HG02973 (cell line): ENCODE results near the gene CMTM2.
A peak's percentile ranks its signal among the peaks of the same experiment; 100 is the strongest.

Source experiments
- ATAC-seq: cut with Tn5 transposase; IDR thresholded peaks from one replicate; pipeline ENCODE4 v1.9.1; 2021; ENCODE audit warnings: moderate library complexity; ENCODE audit not compliant: unreplicated experiment

Gene CMTM2, protein sequence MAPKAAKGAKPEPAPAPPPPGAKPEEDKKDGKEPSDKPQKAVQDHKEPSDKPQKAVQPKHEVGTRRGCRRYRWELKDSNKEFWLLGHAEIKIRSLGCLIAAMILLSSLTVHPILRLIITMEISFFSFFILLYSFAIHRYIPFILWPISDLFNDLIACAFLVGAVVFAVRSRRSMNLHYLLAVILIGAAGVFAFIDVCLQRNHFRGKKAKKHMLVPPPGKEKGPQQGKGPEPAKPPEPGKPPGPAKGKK

GRCh38 chr16:66578651-66579531 lies at the start of gene CMTM2:
CMTM2 (plus strand) TSS chr16:66579463; CDS start chr16:66579608, 145 bp downstream.
- ATAC-seq: no peak

DNA sequence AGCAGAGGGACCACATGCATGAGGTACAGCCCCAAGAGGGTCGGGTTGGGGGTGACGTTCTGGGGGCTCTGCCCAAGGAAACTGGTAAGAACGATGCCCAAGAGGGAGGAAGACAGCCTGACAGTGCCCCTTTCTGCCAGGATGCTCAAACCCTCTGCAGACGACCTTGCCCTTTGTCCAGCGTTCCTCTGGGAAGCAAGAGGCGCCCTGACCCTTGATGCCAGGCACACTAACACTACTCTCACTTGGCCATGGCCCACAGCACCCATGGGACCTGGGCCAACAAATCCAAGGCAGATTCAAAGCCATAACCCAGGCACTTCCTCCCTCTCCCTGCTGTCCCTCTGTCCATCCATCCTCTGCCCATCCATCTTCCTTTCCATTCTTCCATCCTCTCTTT lies 49.8 kb upstream of the CMTM2 start:
- no peak for ATAC-seq

DNA sequence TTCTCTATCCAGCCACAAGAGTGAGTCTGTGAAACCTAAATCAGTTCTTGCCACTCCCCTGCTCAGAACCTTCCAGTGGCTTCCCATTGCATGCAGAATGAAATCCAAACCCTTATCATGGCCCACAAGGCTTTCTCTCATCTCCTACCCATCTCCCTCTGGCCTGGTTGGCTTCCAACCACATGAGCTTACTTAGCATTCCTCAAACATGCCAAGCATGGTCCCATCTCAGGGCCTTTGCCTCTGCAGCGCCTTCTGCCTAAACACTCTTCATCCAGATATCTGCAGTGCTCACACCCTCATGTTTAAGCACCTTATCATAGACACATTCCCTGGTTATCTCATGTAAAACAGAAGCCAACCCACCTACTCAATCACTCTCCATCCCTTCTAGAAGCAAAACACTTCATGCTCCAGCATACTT lies 44.9 kb upstream of the CMTM2 start:
- no peak for ATAC-seq

DNA sequence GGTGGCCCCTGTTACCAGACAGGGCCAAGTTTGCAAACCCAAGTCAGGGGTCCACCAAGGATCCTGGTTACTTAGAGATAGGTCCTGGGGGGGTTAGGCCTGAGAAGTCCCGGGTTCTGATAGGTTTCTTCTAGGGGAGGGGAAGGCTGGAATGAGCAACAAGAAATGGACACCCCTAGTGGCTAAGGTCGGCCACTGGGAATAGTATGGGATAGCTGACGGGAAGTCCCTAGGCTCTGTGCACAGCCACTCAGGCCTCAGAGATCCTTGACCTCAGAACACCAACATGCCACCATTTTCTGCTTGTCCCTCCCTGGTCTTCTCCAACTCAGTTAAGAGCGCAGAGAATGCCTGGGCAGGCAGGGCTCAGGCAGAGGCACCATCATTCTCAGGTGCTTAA lies 42.7 kb upstream of the CMTM2 start:
- ATAC-seq: no peak

- ATAC-seq: no peak
Observed at GRCh38 chr16:66537236-66537635, 42.0 kb upstream of the CMTM2 start.

- no peak for ATAC-seq
Observed at GRCh38 chr16:66538910-66539309, 40.4 kb upstream of the CMTM2 start.

GRCh38 chr16:66539623-66540469 lies 39.4 kb upstream of the CMTM2 start:
- ATAC-seq: peak; percentile 68

DNA sequence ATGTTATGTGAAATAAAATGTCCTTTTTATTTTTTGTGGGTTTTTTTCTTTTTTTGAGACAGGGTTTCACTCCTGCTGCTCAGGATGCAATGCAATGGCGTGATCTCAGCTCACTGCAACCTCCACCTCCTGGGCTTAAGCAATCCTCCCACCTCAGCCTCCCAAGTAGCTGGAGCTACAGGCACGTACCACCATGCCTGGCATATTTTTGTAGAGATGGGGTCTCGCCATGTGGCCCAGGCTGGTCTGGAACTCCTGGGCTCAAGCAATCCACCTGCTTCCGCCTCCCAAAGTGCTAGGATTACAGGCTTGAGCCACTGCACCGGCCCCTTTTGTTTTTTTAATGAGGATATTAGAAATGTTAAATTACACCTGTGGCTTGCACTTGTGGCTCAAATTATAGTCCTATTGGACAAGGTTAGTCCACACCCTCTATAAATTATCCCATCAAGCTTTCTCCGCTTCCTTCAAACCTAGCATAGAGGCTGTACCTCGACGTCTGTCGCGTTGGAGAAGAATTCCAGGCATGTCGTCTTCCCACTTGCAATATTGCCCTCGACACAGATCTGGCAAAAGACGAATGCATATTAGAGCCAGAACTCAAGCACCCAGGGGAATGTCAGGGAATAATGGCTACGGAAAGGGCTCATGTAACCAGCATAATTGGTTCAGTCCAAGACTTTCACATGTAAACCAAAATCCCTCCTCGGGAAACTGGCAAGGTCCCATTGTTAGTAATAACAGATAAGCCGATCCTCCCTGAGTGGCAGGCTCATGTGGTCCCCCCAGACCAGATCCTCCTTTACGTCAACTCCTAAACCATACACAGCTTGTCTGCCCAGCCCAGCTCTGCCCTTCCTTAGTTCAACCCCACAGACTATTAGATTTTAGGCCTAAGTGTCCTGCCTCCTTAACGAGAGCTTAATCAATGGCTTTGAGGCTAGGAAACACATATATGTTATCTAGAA lies 37.6 kb upstream of the CMTM2 start:
- ATAC-seq: no peak

DNA sequence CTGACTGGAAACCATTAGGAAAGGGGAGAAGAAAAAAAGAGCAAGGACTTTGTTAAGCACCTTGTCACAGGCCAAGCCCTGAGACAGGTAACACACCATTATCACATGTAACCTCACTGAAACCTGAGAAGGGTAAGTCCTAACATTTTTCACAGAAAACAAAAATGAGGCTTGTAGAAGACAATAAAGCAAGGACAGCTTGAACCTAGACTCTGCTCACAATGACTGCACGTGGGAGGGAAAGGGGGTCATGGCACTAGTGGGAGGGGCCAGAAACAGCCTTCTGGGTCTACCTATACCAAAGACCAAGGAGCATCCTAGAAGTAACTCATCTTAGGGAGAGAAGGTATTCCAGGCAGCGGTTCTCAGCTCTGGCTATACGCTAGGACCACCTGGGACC lies 36.9 kb upstream of the CMTM2 start:
- ATAC-seq: no peak

GRCh38 chr16:66543541-66543940 lies 35.7 kb upstream of the CMTM2 start:
- ATAC-seq: no peak

DNA sequence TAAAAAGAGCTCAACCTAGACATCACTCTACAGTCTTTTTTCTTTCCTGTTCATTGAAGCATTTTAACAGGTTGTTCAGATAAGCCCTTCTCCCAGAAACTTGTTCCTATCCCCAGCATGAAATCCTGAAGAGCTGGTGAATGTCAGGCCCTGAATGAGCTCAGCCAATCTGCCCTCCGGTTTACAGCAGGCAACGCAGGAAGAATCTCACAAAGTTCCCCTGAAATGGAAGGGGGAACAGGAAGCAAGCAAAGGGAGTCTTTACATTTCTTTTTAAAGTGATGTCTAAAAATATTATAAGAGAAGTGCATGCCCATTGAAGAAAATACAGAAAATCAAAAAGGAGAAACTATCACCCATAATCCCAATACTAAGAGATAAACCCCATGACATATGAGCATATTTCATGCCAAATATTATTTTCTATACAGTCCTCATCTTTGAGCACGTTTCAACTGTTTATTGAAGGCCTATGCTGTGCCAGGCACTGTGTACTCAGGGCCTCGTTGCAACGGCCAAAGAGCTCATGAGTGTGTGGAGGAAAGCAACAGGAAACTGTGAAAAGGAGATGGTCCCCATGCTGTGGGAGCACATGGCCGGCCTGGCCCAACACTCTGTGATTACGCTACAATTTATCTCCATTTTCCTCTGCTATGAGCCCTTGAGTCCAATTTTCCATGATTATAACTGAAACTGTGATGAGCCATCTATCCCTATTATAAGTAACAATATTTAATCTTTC lies 35.1 kb upstream of the CMTM2 start:
- ATAC-seq: no peak

DNA sequence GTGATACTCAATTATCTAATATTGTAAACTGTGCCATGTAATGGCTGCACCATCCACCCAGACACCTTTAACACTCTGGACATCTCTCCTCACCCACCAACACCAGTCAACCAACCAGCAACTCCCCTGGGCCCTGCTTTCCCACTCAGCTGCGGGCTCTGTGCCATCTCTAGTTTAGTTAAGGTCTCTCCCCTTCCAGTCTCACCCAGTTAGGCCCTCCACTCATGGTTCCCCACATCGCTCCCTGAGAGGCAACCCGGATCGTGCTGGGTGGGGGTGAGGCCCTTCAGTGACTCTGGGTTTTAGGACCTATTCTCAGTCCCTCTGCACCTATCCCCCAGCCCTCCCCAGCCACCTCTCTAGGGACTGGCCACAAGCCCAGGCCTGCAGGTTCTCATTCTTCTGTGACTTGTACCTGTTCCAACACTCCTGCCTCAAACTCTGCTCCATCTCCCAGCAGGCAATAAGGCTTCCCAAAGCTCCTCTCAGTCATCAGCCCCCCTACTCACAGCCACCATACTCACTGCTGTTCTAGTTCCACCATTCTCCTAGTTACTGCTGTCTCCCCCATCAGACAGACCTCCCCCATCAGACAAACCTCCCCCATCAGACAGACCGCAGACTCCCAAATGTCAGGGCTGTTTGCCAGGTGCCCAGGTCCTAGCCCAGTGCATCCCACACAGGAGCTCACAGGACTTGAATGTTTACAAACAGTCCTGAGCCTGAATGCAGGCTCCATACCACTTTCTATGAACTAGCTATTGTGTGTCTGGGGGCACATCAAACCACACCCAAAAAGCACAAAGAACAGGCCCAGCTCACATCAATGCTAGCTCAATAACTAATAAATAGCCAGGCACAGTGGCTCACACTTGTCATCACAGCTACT lies 31.9 kb upstream of the CMTM2 start:
- ATAC-seq: no peak

DNA sequence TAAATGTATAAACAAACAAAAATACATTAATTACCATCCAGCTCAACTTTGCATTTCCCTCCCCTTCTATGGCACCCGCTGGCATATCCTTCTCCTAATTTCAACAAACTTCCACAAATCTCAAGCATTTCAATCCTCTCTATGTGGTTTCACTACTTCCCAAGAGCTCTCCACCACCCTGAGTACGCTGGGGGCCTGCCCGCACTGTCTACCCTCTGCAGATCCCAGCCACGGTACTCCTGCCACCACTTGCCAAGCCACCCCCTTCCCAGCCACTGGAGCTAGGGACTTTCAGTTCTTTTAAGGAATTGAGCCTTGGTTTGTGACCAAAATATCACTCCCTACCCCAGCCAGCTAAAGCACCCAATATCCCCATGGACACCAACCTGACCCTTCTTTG lies 31.2 kb upstream of the CMTM2 start:
- no peak for ATAC-seq

DNA sequence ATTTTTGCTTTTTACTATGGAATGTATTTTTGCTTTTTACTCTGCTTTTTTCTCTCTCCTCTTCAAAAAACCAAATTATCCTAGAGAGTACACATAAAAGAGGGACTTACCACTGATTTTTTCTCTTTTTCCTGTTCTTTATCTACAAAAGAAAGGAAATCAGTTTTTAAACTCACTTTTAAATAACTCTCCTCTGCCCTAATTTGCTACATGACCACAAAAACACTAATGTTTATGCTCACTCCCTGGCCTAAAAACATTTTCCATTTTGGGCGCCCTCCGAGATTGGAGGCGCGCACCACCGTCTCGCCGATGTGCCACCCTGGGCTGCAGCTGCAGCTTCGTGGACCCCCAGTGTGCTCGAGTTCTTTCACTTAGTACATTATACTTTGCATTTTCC lies 30.4 kb upstream of the CMTM2 start:
- ATAC-seq: no peak

DNA sequence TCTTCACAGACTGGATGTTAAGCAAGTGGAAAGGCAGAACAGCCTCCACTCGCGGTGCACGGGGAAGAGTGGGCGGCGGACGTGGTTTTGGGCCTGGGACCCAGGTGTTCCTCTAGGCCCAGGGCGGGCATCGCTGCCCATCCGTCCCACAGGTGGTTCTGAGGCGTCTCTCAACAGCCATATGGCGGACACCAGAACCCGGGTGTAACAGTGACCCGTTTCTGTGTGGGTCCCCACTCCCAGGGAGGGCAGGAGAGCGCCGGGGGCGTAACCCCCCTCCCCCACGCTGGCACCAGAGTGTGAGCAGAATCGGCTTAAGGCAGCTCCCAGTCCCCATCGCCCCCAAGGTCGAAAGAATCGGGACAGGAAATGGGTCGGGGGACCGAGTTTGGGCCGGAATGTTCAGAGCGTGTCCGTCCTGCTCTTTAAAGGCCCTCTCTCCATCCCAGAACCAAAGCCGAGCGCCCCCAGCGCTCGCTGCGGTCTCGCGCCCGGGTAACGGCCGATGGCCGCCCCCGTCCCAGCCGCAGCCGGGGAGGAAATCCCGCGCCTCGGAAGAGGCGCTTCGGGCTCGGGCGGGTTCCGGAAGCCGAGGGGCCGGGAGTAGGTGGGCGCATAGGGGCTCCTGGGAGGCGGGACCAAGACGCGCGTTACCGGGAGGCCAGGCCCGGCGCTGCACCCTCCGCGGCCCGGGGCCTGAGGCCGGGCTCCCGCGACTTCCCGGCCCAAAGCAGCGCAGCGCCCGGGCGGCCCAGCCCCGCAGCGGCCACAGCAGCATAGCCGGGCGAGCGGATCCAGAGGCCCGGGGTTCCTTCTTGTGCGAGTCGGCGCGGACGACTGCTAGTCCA lies 29.8 kb upstream of the CMTM2 start, which contains the start of gene TK2:
TK2 (minus strand) TSS at position 839 of the 848 bp plus-strand sequence; CDS start at position 778, 61 bp downstream.
- no peak for ATAC-seq

GRCh38 chr16:66551348-66551759 lies 27.9 kb upstream of the CMTM2 start:
- no peak for ATAC-seq

GRCh38 chr16:66551788-66552285 lies 27.4 kb upstream of the CMTM2 start:
- no peak for ATAC-seq
